ENCODE data around the gene NFS1.

The NFS1 gene

GRCh38 chr20:35711588-35712209, 12.5 kb upstream of the NFS1 start:
- Histone ChIP-seq H4K20me1 (ENCODE audit: insufficient read depth, low read length) (peaks cover 81% of the 10 kb centered on the region), H3K27ac (ENCODE audit: low read length) (peak overlapping the region; percentile 35), H3K9ac (ENCODE audit: low read length) (no peak overlapping the region), H3K79me2 (ENCODE audit: low read length) (peaks cover 91% of the 10 kb centered on the region), H3K4me3 (ENCODE audit: low read length) (no peak overlapping the region), H3K9me3 (ENCODE audit: insufficient read depth, low read length) (no peaks in the 10 kb centered on the region), H3K4me2 (ENCODE audit: low read length) (peak overlapping the region; percentile 5), H3K4me1 (ENCODE audit: low read length) (peaks cover 26% of the 10 kb centered on the region), H2AFZ (ENCODE audit: low read depth, low read length) (no peak overlapping the region), H3K36me3 (replicated peaks; ENCODE audit: low read depth, low read length) (peaks cover 77% of the 10 kb centered on the region), H3K27me3 (ENCODE audit: low read depth, low read length) (no peaks in the 10 kb centered on the region)
- TF ChIP-seq EZH2phosphoT487 (IDR thresholded peaks at IDR 0.05; ENCODE audit: low read depth) (no peak), CTCF (IDR thresholded peaks at IDR 0.05; ENCODE audit: low read depth, low read length) (no peak)

- Histone ChIP-seq H3K27ac (ENCODE audit: low read length) (peak overlapping the region; percentile 35), H3K9me3 (ENCODE audit: insufficient read depth, low read length) (no peaks in the 10 kb centered on the region), H2AFZ (ENCODE audit: low read depth, low read length) (no peak overlapping the region), H3K4me2 (ENCODE audit: low read length) (peak overlapping the region; percentile 5), H3K36me3 (replicated peaks; ENCODE audit: low read depth, low read length) (peaks cover 77% of the 10 kb centered on the region), H3K4me1 (ENCODE audit: low read length) (peaks cover 26% of the 10 kb centered on the region), H3K27me3 (ENCODE audit: low read depth, low read length) (no peaks in the 10 kb centered on the region), H3K9ac (ENCODE audit: low read length) (no peak overlapping the region), H3K4me3 (ENCODE audit: low read length) (no peak overlapping the region), H4K20me1 (ENCODE audit: insufficient read depth, low read length) (peaks cover 76% of the 10 kb centered on the region), H3K79me2 (ENCODE audit: low read length) (peaks cover 86% of the 10 kb centered on the region)
- TF ChIP-seq EZH2phosphoT487 (IDR thresholded peaks at IDR 0.05; ENCODE audit: low read depth), result no peak
Observed at GRCh38 chr20:35710884-35711587, 11.9 kb upstream of the NFS1 start.

GRCh38 chr20:35710039-35710438, 10.9 kb upstream of the NFS1 start:
- H3K27ac ChIP-seq (ENCODE audit: low read length), result no peak overlapping the region
- no peaks in the 10 kb centered on the region for H3K27me3 ChIP-seq (ENCODE audit: low read depth, low read length)
- H2AFZ ChIP-seq (ENCODE audit: low read depth, low read length), result no peak overlapping the region
- no peak overlapping the region for H3K4me3 ChIP-seq (ENCODE audit: low read length)
- peaks cover 26% of the 10 kb centered on the region for H3K4me1 ChIP-seq (ENCODE audit: low read length)
- no peaks in the 10 kb centered on the region for H3K9me3 ChIP-seq (ENCODE audit: insufficient read depth, low read length)
- peaks cover 75% of the 10 kb centered on the region for H4K20me1 ChIP-seq (ENCODE audit: insufficient read depth, low read length)
- H3K9ac ChIP-seq (ENCODE audit: low read length), result no peak overlapping the region
- H3K36me3 ChIP-seq (replicated peaks; ENCODE audit: low read depth, low read length), result peaks cover 77% of the 10 kb centered on the region
- H3K79me2 ChIP-seq (ENCODE audit: low read length), result peaks cover 82% of the 10 kb centered on the region
- H3K4me2 ChIP-seq (ENCODE audit: low read length), result no peak overlapping the region
- TF ChIP-seq CTCF (IDR thresholded peaks at IDR 0.05; ENCODE audit: low read depth, low read length) (no peak), EZH2phosphoT487 (IDR thresholded peaks at IDR 0.05; ENCODE audit: low read depth) (no peak)

- no peak overlapping the region for H3K27ac ChIP-seq (ENCODE audit: low read length)
- H3K9ac ChIP-seq (ENCODE audit: low read length), result no peak overlapping the region
- no peaks in the 10 kb centered on the region for H3K9me3 ChIP-seq (ENCODE audit: insufficient read depth, low read length)
- H3K27me3 ChIP-seq (ENCODE audit: low read depth, low read length), result no peaks in the 10 kb centered on the region
- H3K4me1 ChIP-seq (ENCODE audit: low read length), result peaks cover 26% of the 10 kb centered on the region
- TF ChIP-seq EZH2phosphoT487 (IDR thresholded peaks at IDR 0.05; ENCODE audit: low read depth) (no peak), CTCF (IDR thresholded peaks at IDR 0.05; ENCODE audit: low read depth, low read length) (no peak)
- no peak overlapping the region for H2AFZ ChIP-seq (ENCODE audit: low read depth, low read length)
- no peak overlapping the region for H3K4me2 ChIP-seq (ENCODE audit: low read length)
- H3K36me3 ChIP-seq (replicated peaks; ENCODE audit: low read depth, low read length), result peaks cover 81% of the 10 kb centered on the region
- H4K20me1 ChIP-seq (ENCODE audit: insufficient read depth, low read length), result peaks cover 78% of the 10 kb centered on the region
- peaks cover 81% of the 10 kb centered on the region for H3K79me2 ChIP-seq (ENCODE audit: low read length)
- H3K4me3 ChIP-seq (ENCODE audit: low read length), result no peak overlapping the region
Observed at GRCh38 chr20:35709259-35709658, 10.1 kb upstream of the NFS1 start.
